ENCODE results near the gene CECR2. TPM values are rescaled to one million over a fixed set of nuclear protein-coding genes. Genes with fewer than 3 reads are reported as not detected.
A peak's percentile ranks its signal among the peaks of the same experiment; 100 is the strongest.

The CECR2 gene
- total and polyA plus RNA-seq, 12 donors, result 1.1 to 9.1 (median 6.3) TPM

DNA sequence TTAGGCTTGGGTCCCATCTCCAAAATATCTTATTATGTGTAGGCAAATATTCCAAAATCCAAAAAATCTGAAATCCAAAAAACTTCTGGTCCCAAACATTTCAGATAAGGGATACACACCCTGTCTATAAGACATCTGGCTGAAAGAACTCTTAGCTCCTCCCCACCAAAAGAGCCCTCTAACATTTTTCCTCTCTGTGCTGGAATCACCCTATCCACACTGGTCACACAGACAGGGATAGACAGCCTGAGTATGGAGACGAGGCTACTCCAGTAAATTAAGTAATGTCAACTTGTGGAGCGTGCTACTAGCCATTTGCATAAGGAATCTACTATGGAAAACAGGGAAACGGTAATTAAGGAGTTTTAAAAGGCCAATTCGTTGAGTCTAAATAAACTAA lies 234.4 kb downstream of the CECR2 start:
- TF ChIP-seq, protein P1, sequence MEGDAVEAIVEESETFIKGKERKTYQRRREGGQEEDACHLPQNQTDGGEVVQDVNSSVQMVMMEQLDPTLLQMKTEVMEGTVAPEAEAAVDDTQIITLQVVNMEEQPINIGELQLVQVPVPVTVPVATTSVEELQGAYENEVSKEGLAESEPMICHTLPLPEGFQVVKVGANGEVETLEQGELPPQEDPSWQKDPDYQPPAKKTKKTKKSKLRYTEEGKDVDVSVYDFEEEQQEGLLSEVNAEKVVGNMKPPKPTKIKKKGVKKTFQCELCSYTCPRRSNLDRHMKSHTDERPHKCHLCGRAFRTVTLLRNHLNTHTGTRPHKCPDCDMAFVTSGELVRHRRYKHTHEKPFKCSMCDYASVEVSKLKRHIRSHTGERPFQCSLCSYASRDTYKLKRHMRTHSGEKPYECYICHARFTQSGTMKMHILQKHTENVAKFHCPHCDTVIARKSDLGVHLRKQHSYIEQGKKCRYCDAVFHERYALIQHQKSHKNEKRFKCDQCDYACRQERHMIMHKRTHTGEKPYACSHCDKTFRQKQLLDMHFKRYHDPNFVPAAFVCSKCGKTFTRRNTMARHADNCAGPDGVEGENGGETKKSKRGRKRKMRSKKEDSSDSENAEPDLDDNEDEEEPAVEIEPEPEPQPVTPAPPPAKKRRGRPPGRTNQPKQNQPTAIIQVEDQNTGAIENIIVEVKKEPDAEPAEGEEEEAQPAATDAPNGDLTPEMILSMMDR (IDR thresholded peaks at IDR 0.05), result no peak
- H3K27me3 ChIP-seq, result no peaks in the 10 kb centered on the region
- H3K4me1 ChIP-seq, result peaks cover 0 to 19% (median 12%) of the 10 kb centered on the region in 9 donors
- ATAC-seq, result no peak
- DNase-seq, result no peak
- peaks cover 0 to 95% (median 23%) of the 10 kb centered on the region in 9 donors for H3K36me3 ChIP-seq
- H3K27ac ChIP-seq, result no peak overlapping the region
- intact Hi-C loops (cut with DNase I), result no loop called here
- no peak overlapping the region for H3K4me3 ChIP-seq
- WGBS, 2 donors, result 91 to 92% methylated on average over 4 of the region's 4 CpGs
- H3K9me3 ChIP-seq, result no peaks in the 10 kb centered on the region

- ATAC-seq (peak in 7 of 8 donors; percentile 55 to 81 (median 75)), DNase-seq (no peak)
- peaks cover 0 to 93% (median under 1%) of the 10 kb centered on the region in 9 donors for H3K36me3 ChIP-seq
- H3K27me3 ChIP-seq, result no peaks in the 10 kb centered on the region
- H3K27ac ChIP-seq, result peak overlapping the region in 3 of 10 donors; percentile 39 to 62 (median 50)
- intact Hi-C loops (cut with DNase I), result no loop called here
- H3K4me3 ChIP-seq, result no peak overlapping the region
- no peaks in the 10 kb centered on the region for H3K9me3 ChIP-seq
- 37 to 52% methylated on average over 5 of the region's 5 CpGs for WGBS, 2 donors
- TF ChIP-seq, protein P1 (IDR thresholded peaks at IDR 0.05), result no peak
- H3K4me1 ChIP-seq, result peaks cover 0 to 37% (median 25%) of the 10 kb centered on the region in 9 donors
Observed at GRCh38 chr22:17606496-17606895, 237.2 kb downstream of the CECR2 start.

Other genes starting within 250 kb of the CECR2 start
- gene TMEM121B, start 248.1 kb upstream of the CECR2 start, total RNA-seq, result 1 to 10 TPM; 1.2 to 3.3 (median 1.9) TPM
- 1 to 10 TPM in 1 of 2 donors, under 1 TPM in 1; 0.41 to 1.2 TPM for gene TMEM121B, start 248.1 kb upstream of the CECR2 start, polyA plus RNA-seq
- gene HDHD5, start 210.2 kb upstream of the CECR2 start, total RNA-seq, result 10 to 100 TPM; 42.8 to 59.2 (median 50.3) TPM
- gene HDHD5, start 210.2 kb upstream of the CECR2 start, polyA plus RNA-seq, result 10 to 100 TPM; 23.6 to 60.4 TPM
- gene ADA2, start 150.0 kb upstream of the CECR2 start, total RNA-seq, result 100 to 1,000 TPM in 3 of 10 donors, 10 to 100 TPM in 7; 18.1 to 126 (median 78.2) TPM
- 10 to 100 TPM; 11.0 to 11.8 TPM for gene ADA2, start 150.0 kb upstream of the CECR2 start, polyA plus RNA-seq
- 10 to 100 TPM in 1 of 10 donors, 1 to 10 TPM in 3, under 1 TPM in 6; 0.65 to 13.6 (median 0.87) TPM for gene SLC25A18, start 194.0 kb downstream of the CECR2 start, total RNA-seq
- gene SLC25A18, start 194.0 kb downstream of the CECR2 start, polyA plus RNA-seq, result 1 to 10 TPM; 2.3 to 3.6 TPM